Daoy (cell line): ENCODE measurements around the gene KCNRG. TPM values are rescaled to one million over a fixed set of nuclear protein-coding genes. Genes with fewer than 3 reads are reported as not detected.
"Not testable (repeated sequence)": the region's sequence is repeated elsewhere in the genome, so short reads cannot be mapped to it uniquely, and the experiment has no call there.

ENCODE experiments used
- DNase-seq: peaks from one replicate; pipeline ENCODE4 v3.0.0-alpha.2; 2015; ENCODE audit warnings: low read depth
- total RNA-seq: library from RNA; depleted of rRNA; stranded (reverse); fragments of >200 nt; shearing (Covaris generic); gene quantifications from 2 replicates; pipeline ENCODE4 v1.2.3, GENCODE V29; 2014

The KCNRG gene
- total RNA-seq, 1 experiment from 2014 or later = 1.4 TPM

DNA sequence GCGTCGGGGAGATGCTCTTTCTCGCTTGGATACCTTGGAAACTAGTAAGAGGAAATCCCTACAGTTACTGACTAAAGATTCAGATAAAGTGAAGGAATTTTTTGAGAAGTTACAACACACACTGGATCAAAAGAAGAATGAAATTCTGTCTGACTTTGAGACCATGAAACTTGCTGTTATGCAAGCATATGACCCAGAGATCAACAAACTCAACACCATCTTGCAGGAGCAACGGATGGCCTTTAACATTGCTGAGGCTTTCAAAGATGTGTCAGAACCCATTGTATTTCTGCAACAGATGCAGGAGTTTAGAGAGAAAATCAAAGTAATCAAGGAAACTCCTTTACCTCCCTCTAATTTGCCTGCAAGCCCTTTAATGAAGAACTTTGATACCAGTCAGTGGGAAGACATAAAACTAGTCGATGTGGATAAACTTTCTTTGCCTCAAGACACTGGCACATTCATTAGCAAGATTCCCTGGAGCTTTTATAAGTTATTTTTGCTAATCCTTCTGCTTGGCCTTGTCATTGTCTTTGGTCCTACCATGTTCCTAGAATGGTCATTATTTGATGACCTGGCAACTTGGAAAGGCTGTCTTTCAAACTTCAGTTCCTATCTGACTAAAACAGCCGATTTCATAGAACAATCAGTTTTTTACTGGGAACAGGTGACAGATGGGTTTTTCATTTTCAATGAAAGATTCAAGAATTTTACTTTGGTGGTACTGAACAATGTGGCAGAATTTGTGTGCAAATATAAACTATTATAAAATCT, 2.7 kb upstream of the KCNRG start:
- DNase-seq = no peak

DNA sequence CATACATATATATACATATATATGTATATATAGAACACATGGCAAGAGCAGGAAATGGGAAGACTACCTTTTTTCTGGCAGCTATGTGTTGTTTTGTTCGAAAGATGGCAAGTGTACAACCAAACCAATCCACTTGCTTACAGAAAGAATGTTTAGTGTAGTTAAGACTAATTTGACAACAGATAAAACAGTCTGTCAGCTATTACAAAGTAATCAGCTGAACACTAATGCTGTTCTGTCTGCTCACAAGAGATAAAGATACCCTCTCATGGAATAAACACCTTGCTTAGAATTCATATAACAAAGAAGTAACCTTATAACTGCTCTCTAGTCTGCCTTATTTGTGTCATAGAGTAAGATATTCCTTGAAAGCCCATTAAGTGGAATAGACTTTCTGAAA, 858 bp upstream of the KCNRG start:
- no peak for DNase-seq

DNA sequence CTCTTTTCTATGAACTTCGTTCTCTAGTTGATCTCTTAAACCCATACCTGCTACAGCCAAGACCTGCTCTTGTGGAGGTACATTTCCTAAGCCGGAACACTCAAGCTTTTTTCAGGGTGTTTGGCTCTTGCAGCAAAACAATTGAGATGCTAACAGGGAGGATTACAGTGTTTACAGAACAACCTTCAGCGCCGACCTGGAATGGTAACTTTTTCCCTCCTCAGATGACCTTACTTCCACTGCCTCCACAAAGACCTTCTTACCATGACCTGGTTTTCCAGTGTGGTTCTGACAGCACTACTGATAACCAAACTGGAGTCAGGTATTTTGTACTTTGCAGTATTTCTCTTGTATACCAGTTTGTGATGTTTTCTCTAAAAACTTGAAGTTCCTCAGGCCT, 506 bp downstream of the KCNRG start:
- DNase-seq = no peak

DNA sequence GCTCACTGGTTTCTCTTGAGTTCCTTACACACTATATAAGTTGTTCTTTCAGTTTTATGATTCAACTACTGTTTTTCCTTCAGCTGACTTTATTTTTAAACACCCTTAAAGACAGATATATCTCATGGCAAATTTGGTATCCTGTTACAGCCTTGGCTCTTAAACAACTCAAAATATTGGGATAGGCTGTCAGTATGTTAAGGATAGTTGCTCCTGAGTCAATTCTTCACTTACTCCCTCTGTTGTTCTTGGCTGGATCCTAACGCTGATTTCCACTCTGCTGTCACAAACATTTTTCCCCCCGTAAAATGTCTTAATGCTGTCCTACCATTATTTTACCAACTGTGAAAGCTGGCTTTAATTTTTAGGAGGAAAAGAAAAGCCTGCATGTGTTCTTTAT, 1.2 kb downstream of the KCNRG start:
- no peak for DNase-seq

DNA sequence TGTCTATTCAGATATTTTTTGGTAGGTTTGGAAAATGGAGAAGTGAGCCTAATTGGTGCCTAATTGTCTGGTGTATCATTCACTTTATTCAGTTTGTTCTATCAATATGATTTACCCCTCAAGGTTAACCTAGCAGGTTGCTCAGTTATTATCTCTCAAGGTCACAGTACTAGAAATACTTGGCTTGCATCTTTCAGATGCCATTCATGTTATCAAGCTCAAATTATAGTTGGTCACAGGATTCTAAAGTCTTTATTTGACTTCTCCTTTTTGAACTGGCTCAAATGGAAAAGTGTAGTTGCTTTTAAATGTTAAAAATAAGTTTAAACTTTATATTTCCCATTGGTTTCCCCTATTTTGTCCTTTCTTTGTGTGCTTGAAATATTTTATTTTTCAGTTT, 2.6 kb downstream of the KCNRG start:
- DNase-seq = no peak

DNA sequence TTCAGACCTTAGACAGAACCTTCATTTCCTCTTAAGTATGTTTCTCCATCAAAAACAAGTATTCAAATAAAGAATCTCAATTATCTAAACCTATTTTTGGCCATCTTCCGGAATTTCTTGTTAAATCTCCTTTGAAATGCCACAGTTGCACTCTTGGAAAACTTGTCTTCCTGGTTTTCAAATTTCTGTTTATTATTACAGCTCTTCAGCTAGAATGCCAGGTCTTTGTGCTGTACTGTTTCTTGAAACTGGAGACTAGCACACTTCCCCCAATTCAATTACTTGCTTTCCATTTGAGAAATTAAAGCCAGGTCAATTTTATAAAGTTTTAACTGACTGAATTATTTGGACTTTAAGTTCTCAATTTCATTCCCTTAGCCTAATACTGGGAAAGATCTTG, 10.2 kb downstream of the KCNRG start:
- no peak for DNase-seq

DNA sequence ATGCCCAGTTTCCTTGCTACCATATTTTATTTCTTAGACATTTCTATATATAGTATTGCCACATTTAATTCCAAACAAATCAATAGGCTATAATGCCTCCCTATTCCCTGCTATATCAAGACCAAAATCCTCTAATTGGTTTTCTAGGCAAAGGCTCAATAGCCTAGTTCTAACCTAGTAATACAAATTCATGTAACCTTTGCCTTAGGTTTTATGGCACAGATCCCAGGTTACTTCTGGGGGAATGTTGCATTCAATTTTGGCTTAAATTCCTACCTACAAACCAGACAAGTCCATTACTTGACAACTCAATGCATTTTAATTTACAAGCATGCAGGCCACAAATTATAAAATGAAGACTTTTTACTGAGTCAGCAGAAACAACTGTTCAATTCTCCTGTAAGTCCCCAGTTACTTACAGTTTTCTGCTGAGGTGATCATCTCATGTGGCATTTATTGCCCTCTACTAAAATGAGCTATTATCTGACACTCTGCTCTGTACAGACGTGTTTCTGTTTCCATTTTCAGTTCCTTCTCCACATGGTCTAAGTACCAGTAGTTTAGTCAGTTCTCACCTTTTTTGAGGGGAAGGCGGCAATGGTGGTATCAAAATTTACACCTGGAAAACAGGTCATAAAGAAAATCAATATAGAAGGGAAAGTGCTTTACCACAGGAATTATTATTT, 11.7 kb downstream of the KCNRG start:
- DNase-seq = no peak

DNA sequence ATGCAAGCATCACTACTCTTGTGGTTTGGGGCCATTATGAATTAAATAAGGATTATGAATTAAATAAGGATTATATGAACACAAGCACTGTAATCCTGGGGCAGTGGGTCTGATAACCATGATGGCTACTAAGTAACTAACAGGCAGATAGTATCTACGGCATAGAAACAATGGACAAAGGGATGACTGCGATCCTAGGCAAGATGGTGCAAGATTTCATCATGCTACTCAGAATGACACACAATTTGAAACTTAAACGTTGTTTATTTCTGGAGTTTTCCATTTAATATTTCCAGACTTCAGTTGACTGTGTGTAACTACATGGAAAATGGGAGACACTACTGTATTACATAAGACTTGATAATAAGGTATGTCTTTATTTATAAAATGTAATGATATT, 15.1 kb downstream of the KCNRG start:
- no peak for DNase-seq

DNA sequence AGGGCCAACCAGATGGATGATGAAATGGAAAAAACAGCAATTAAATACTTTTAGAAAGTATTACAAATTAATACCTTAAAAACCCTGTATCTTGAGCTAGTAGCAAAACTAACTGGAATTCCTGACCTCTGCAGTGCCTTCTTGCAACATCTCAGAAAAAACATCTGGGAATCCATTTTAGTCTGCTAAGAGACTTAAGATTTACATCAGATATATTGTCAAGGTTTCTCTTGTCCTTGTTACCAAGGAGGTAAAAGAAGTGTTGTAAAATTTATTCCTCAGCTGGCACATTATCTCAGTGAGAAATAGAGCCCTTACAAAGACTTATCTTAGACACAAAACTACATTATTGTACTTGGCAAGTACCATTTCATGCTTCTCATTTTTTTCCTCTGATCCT, 18.5 kb downstream of the KCNRG start:
- DNase-seq = no peak

DNA sequence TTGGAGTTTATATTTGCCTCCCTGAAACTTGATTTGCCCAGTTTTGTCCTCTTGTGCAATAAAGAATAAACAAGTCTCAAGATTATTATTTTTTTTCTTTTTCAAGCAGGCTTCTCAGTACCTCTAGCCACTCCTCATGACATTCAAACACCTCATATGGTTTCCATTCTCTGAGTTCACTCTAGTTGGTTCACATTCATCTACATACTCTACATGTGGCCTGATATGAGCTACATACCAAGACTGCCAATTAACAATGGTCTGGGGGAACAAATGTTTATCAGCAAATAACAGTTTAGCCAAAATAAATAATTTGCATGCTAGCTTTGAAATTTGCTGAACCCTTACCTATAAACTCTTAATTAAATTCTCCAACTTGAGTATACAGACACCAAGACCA, 22.5 kb downstream of the KCNRG start:
- no peak for DNase-seq

DNA sequence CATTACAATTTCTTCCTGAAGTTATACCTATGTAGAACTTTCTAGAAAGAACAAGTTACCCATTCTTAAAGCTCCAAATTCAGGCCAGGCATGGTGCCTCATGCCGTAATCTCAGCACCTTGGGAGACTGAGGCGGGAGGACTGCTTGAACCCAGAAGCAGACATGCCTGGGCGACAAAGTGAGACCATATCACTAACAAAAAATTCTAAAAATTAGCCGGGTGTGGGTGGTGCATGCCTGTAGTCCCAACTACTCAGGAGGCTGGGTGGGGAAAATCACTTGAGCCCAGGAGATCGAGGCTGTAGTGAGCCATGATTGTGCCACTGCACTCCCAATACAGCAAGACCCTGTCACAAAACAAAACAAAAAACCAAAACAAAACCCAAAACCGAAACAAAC, 23.0 kb downstream of the KCNRG start:
- DNase-seq = no peak

DNA sequence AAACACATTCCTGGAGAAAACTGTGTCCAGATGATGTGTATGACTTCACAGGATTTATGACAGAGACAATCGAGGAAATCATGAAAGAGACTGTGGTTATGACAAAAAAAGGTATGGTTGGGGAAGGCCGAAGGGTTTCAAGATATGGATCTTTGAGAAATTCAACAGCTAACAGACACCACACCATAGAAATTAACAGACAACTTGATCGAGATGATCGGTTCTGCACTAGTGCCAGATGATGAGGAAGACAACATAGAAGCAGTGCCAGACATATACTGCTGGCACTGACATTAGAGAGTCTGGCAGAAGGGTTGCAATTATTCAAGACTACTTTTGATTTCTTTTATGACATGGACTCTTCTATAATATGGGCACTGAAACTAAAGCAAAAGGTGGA, 37.2 kb downstream of the KCNRG start:
- no peak for DNase-seq

DNA sequence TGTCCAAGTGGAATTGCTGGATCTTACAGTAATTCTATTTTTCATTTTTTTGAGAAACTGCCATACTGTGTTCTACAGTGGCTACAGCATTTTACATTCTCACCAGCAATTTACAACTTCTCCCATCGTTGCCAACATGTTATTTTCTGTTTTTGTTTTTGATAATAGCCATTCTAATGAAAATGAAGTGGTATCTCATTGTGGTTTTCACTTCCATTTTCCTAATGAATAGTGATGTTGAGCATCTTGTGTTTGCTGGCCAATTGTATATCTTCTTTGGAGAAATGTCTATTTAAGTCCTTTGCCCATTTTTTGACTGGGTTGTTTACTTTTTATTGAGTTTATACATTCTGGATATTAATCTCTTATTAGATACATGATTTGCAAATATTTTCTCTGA, 38.6 kb downstream of the KCNRG start:
- no peak for DNase-seq

DNA sequence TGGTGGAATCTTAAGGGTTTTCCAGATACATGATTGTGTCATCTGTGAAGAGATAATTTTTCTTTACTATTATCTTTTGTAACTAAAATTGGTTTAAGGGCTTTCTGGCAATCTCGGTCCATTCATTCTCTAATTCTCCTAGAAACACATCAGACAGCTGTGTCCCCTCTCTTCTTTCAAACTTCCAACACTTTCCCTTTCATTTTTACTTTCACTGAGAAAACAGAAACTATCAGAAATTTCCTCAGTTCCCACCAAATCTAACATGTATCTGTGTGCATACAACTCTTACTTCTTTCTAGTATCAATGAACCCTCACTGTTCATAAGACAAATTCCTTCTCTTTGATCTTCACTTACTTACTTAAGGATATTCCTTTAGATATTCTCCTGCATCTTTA, 40.2 kb downstream of the KCNRG start:
- DNase-seq = no peak

DNA sequence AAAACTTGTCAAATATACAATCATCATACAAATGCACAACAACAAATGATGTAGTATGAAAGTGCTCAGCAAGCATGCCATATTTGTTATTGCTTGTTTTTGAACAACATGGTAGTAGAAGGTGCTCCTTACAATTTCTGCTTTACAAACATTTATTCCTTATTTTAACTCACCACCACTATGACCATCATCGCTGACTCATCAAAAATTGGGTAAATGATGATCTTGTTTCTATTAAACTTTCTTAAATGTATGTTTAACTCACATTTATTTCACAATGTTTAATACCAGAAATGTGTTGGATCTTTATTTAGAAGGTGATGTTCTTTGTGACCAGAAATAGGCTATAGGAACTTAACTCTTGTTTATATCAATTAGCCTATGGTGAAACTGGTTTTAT, 45.5 kb downstream of the KCNRG start:
- DNase-seq = no peak

DNA sequence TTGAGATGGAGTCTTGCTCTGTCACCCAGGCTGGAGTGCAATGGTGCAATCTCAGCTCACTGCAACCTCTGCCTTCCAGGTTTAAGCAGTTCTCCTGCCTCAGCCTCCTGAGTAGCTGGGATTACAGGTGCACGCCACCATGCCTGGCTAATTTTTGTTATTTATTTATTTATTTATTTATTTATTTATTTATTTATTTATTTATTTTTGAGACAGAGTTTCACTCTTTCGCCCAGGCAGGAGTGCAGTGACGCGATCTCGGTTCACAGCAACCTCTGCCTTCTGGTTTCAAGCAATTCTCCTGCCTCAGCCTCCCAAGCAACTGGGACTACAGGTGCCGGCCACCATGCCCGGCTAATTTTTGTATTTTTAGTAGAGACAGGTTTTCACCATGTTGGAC, 47.1 kb downstream of the KCNRG start:
- DNase-seq = not testable (repeated sequence)

DNA sequence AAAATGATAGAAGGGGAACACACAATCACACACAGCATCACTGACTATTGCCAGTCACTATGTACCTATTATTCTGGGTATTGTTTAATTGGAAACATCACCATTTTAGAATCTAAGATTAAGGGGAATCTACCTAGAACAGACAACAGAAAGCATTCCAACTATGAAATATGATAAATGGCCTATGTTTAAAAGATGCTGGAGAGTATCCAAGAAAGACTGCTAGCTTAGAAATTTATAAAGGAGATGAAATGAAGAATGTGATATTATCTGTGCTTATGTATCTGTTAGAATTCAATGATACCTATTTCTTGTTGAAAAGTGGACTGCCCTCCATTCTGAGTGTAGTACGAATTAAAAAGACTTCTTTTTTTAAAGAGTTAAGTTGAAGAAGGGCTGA, 50.5 kb downstream of the KCNRG start:
- no peak for DNase-seq

DNA sequence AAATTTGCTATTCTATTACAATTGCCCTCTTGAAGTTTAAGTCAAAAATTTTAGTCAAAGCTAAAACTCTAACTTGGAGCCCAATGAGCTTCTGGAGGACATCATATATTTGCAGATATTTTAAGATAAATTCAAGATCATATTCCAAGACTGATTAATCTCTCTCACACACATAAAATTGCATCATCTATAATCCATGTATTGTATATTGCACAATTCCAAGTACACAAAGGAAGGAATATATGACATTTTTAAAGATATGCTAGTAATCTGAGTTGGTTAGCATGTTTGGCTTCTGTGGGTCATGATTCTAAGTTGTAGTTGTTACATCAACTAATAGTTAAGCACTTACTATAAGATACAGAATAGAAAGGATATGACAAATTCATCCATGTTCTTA, 53.3 kb downstream of the KCNRG start:
- no peak for DNase-seq

DNA sequence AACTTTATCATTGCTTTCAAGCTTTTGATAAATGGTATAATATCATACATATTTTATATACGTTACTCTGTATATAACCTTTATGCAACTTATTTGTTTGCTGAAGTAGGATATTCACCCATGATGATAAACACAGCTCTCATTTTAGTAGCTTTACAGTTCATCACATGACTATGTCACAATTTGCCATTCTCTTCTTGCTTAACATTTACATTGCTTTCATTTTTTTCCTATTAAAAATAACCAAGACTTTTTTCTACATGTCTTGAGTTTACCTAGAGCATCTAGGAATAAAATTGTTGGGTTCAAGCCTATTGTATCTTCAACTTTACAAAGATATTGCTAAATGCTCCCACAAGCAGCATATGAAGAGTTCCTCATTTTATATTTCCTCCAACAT, 54.0 kb downstream of the KCNRG start:
- no peak for DNase-seq

DNA sequence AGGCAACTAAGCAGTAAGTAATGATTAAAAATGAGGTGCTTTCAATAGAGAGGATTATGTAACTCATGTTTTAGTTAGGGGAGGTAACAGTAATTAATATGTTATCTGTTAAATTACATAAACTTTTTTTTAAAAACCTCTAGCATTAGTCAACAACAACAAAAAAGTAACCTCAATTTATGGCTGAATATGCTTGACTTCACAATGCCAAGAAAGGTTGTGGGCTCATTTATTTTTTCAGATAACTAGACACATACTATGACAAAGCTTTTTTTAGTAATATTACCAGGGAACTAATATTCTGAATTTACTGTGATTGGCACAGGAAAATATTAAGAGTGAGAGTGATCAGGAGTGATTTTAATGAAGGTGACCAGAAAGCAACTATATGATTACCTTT, 54.9 kb downstream of the KCNRG start:
- DNase-seq = no peak
